Esophagus squamous epithelium (tissue), 5 donors: Measurements from ENCODE around the gene CCNH. TPM values are rescaled to one million over a fixed set of nuclear protein-coding genes. Genes with fewer than 3 reads are reported as not detected.

ENCODE experiments used
- DNase-seq: peaks from one replicate; lab custom pipeline; 2025; lab: John Stamatoyannopoulos, UW
- H3K27ac ChIP-seq, 4 donors: fragments of 200-600 bp; sonication (generic); one replicate each; pipeline ENCODE4 v1.5.1; 2016 to 2019; ENCODE audit warnings: mild to moderate bottlenecking in 1 of 4
- H3K27me3 ChIP-seq, 4 donors: fragments of 200-600 bp; sonication (generic); 1 replicate in 3 of 4; 2 replicates in 1 of 4; pipeline versions ENCODE4 v1.5.1 to v1.6.0; 2017 to 2021; ENCODE audit warnings: antibody characterized with exemption in 1 of 4
- H3K36me3 ChIP-seq, 3 donors: fragments of 200-600 bp; sonication (generic); one replicate each; pipeline ENCODE4 v1.5.1; 2016 to 2019
- H3K4me1 ChIP-seq, 3 donors: fragments of 200-600 bp; sonication (generic); one replicate each; pipeline ENCODE4 v1.5.1; 2017 to 2019
- H3K4me3 ChIP-seq, 4 donors: fragments of 200-600 bp; sonication (generic); 1 replicate in 3 of 4; 2 replicates in 1 of 4; pipeline ENCODE4 v1.5.1; 2016 to 2019; ENCODE audit warnings: mild to moderate bottlenecking in 2 of 4, moderate library complexity in 1 of 4
- H3K9me3 ChIP-seq, 3 donors: fragments of 200-600 bp; sonication (generic); one replicate each; pipeline ENCODE4 v1.5.1; 2016 to 2019
- CTCF ChIP-seq, 6 experiments: fragments of 450-650 bp in 4 of 6; fragments of 200-600 bp in 2 of 6; sonication (generic) in 2 of 6; IDR thresholded peaks; one replicate each; pipeline ENCODE4 v1.5.1; 2016 to 2019; ENCODE audit warnings: antibody characterized with exemption in 6 of 6, mild to moderate bottlenecking in 4 of 6, moderate library complexity in 4 of 6
- POLR2A ChIP-seq, 4 donors: fragments of 450-650 bp; IDR thresholded peaks; one replicate each; pipeline ENCODE4 v1.6.1; 2017; ENCODE audit warnings: antibody characterized with exemption in 4 of 4, mild to moderate bottlenecking in 4 of 4, moderate library complexity in 3 of 4
- whole genome bisulfite sequencing, 2 donors: methylation state at CpG; one replicate each; pipeline ENCODE4 v1.1.5; 2018; 5-methylcytosine and 5-hydroxymethylcytosine counted together
- intact Hi-C: fragments of 100-400 bp; cut with DNase I; formaldehyde crosslinking; loops from one replicate; pipeline ENCODE4 v1.15.0; 2022
- total RNA-seq, 4 donors: library from RNA; depleted of rRNA; stranded (reverse); fragments of >200 nt; gene quantifications; one replicate each; pipeline ENCODE4 v1.1.0, GENCODE V29; 2016
- donor health status: DM: yes; HTN: yes; CAD: no.

CCNH gene
- total RNA-seq = 10 to 100 TPM; 42.0 to 77.6 (median 54.1) TPM

GRCh38 chr5:87412630-87413342 lies at the start of gene CCNH:
Gene CCNH (minus strand): TSS chr5:87412930. CDS start chr5:87412794, 136 bp downstream.
- 1 to 3% methylated on average over 3 to 24 of the region's 46 CpGs for WGBS, 2 donors
- peaks cover 0 to 19% (median 12%) of the 10 kb centered on the region in 3 donors for H3K4me1 ChIP-seq
- TF ChIP-seq POLR2A (IDR thresholded peaks at IDR 0.05) (peak in 3 of 4 donors; percentile 94 to 98 (median 97)), CTCF (IDR thresholded peaks at IDR 0.05) (peak in 1 of 6 experiments; percentile 8)
- H3K36me3 ChIP-seq = peaks cover 0 to 32% (median 3%) of the 10 kb centered on the region in 3 donors
- peak within 1 kb of the TSS; percentile 69 to 92 (median 76) for H3K4me3 ChIP-seq
- no peaks in the 10 kb centered on the region for H3K9me3 ChIP-seq
- H3K27me3 ChIP-seq = no peaks in the 10 kb centered on the region
- H3K27ac ChIP-seq = peak within 1 kb of the TSS; percentile 91 to 99 (median 97)
- peak; percentile 88 for DNase-seq
- intact Hi-C loops = no loop called here

GRCh38 chr5:87457706-87458105 lies 45.0 kb upstream of the CCNH start:
- TF ChIP-seq POLR2A (IDR thresholded peaks at IDR 0.05) (no peak), CTCF (IDR thresholded peaks at IDR 0.05) (no peak)
- Histone ChIP-seq H3K36me3 (no peaks in the 10 kb centered on the region), H3K27me3 (no peaks in the 10 kb centered on the region), H3K4me1 (no peaks in the 10 kb centered on the region), H3K9me3 (no peaks in the 10 kb centered on the region), H3K27ac (no peak overlapping the region), H3K4me3 (no peak overlapping the region)
- intact Hi-C loops = no loop called here
- no peak for DNase-seq

GRCh38 chr5:87453801-87454200 lies 41.1 kb upstream of the CCNH start:
- intact Hi-C loops = no loop called here
- no peaks in the 10 kb centered on the region for H3K4me1 ChIP-seq
- no peaks in the 10 kb centered on the region for H3K27me3 ChIP-seq
- H3K4me3 ChIP-seq = no peak overlapping the region
- WGBS, 2 donors = 84 to 100% methylated on average over 1 of the region's 1 CpG
- no peaks in the 10 kb centered on the region for H3K36me3 ChIP-seq
- TF ChIP-seq CTCF (IDR thresholded peaks at IDR 0.05) (no peak), POLR2A (IDR thresholded peaks at IDR 0.05) (no peak)
- no peaks in the 10 kb centered on the region for H3K9me3 ChIP-seq
- DNase-seq = no peak
- no peak overlapping the region for H3K27ac ChIP-seq

- H3K4me1 ChIP-seq = no peaks in the 10 kb centered on the region
- TF ChIP-seq POLR2A (IDR thresholded peaks at IDR 0.05) (no peak), CTCF (IDR thresholded peaks at IDR 0.05) (no peak)
- H3K27me3 ChIP-seq = no peaks in the 10 kb centered on the region
- H3K9me3 ChIP-seq = no peaks in the 10 kb centered on the region
- DNase-seq = no peak
- H3K4me3 ChIP-seq = no peak overlapping the region
- H3K36me3 ChIP-seq = no peaks in the 10 kb centered on the region
- intact Hi-C loops = no loop called here
- no peak overlapping the region for H3K27ac ChIP-seq
Measured at GRCh38 chr5:87452837-87453236, 40.1 kb upstream of the CCNH start.

GRCh38 chr5:87442419-87442818 lies 29.7 kb upstream of the CCNH start:
- TF ChIP-seq POLR2A (IDR thresholded peaks at IDR 0.05) (no peak), CTCF (IDR thresholded peaks at IDR 0.05) (no peak)
- DNase-seq = no peak
- Histone ChIP-seq H3K36me3 (no peaks in the 10 kb centered on the region), H3K4me3 (no peak overlapping the region), H3K27ac (no peak overlapping the region), H3K4me1 (no peaks in the 10 kb centered on the region), H3K27me3 (no peaks in the 10 kb centered on the region), H3K9me3 (no peaks in the 10 kb centered on the region)
- 58 to 73% methylated on average over 1 of the region's 1 CpG for WGBS, 2 donors
- intact Hi-C loops = no loop called here
